GM06990 (cell line): ENCODE measurements around the gene ISOC1.

Experiments
- DNase-seq: peaks from one replicate; pipeline ENCODE4 v3.0.0-alpha.2; 2011; ENCODE audit not compliant: insufficient read length; ENCODE audit errors: extremely low read depth
- H3K27me3 ChIP-seq: replicated peaks from 2 replicates; pipeline ENCODE4 v1.6.0; 2011; ENCODE audit warnings: low read length; ENCODE audit not compliant: control insufficient read depth, insufficient read depth
- H3K36me3 ChIP-seq: 2 replicates; pipeline ENCODE4 v1.5.1; 2011; ENCODE audit warnings: low read length; ENCODE audit not compliant: control insufficient read depth, insufficient read depth
- H3K4me3 ChIP-seq: replicated peaks from 2 replicates; pipeline ENCODE4 v1.5.1; 2011; ENCODE audit warnings: low read depth, mild to moderate bottlenecking, control low read depth, low read length
- CTCF ChIP-seq: IDR thresholded peaks from 2 replicates; pipeline ENCODE4 v1.5.1; 2011; ENCODE audit warnings: low read length, control low read depth, mild to moderate bottlenecking, inconsistent platforms; ENCODE audit not compliant: insufficient read depth, poor library complexity, severe bottlenecking

Gene ISOC1

GRCh38 chr5:129141078-129141477 is 46.5 kb downstream of the ISOC1 start:
- Histone ChIP-seq H3K36me3 (no peaks in the 10 kb centered on the region), H3K4me3 (no peak overlapping the region), H3K27me3 (no peaks in the 10 kb centered on the region)
- no peak for TF ChIP-seq CTCF
- DNase-seq, result no peak

GRCh38 chr5:129141696-129142095 is 47.1 kb downstream of the ISOC1 start:
- Histone ChIP-seq H3K27me3 (no peaks in the 10 kb centered on the region), H3K36me3 (no peaks in the 10 kb centered on the region), H3K4me3 (no peak overlapping the region)
- no peak for TF ChIP-seq CTCF
- no peak for DNase-seq

GRCh38 chr5:129155876-129156275 is 61.3 kb downstream of the ISOC1 start:
- Histone ChIP-seq H3K36me3 (no peaks in the 10 kb centered on the region), H3K4me3 (no peak overlapping the region), H3K27me3 (no peaks in the 10 kb centered on the region)
- no peak for TF ChIP-seq CTCF
- no peak for DNase-seq

- DNase-seq, result no peak
- no peaks in the 10 kb centered on the region for H3K36me3 ChIP-seq
- no peaks in the 10 kb centered on the region for H3K27me3 ChIP-seq
- no peak overlapping the region for H3K4me3 ChIP-seq
- TF ChIP-seq CTCF, result no peak
Observed at GRCh38 chr5:129161830-129162229, 67.3 kb downstream of the ISOC1 start.
